Measurements from ENCODE around the gene FAM13B. TPM values are rescaled to one million over a fixed set of nuclear protein-coding genes. Genes with fewer than 3 reads are reported as not detected.

The FAM13B gene
- total RNA-seq, 1 donor from 2014 or later: 32.0 TPM

- H3K79me2 ChIP-seq (ENCODE audit: insufficient read depth, low read length): peaks cover 51% of the 10 kb centered on the region
- no peak overlapping the region for H3K27ac ChIP-seq (ENCODE audit: low read depth, low read length)
- H3K9me3 Mint-ChIP-seq (ENCODE audit: unreplicated experiment): peaks cover 3% of the 10 kb centered on the region
- DNase-seq (ENCODE audit: low read depth): no peak
- peaks cover 38% of the 10 kb centered on the region for H4K20me1 ChIP-seq (ENCODE audit: insufficient read depth, low read length)
- H3K27ac Mint-ChIP-seq (ENCODE audit: unreplicated experiment): peak overlapping the region; percentile 75
- peaks cover 8% of the 10 kb centered on the region for H3K4me1 ChIP-seq (ENCODE audit: insufficient read depth, low read length)
- peaks cover 19% of the 10 kb centered on the region for H3K4me1 Mint-ChIP-seq (ENCODE audit: low read depth, unreplicated experiment)
- no peak overlapping the region for H3K4me3 Mint-ChIP-seq (ENCODE audit: unreplicated experiment)
- no peak overlapping the region for H3K4me3 ChIP-seq (ENCODE audit: insufficient read depth, low read depth, low read length)
- H3K27me3 Mint-ChIP-seq (ENCODE audit: low read depth, unreplicated experiment): no peaks in the 10 kb centered on the region
- H3K36me3 ChIP-seq (ENCODE audit: insufficient read depth, low read length): no peaks in the 10 kb centered on the region
- H3K9me3 ChIP-seq (ENCODE audit: insufficient read depth, low read depth, low read length): no peaks in the 10 kb centered on the region
- H3K36me3 Mint-ChIP-seq (ENCODE audit: low read depth, unreplicated experiment): peaks cover 21% of the 10 kb centered on the region
- no peak overlapping the region for H3K4me2 ChIP-seq (ENCODE audit: low read length)
- TF ChIP-seq EZH2 (IDR thresholded peaks at IDR 0.05; ENCODE audit: insufficient read depth, low read length) (no peak), CTCF (IDR thresholded peaks at IDR 0.05; ENCODE audit: insufficient read depth, low read depth, low read length) (no peak)
- FAIRE-seq: no peak
- H2AFZ ChIP-seq (ENCODE audit: low read depth, low read length): no peak overlapping the region
- H3K9ac ChIP-seq (ENCODE audit: low read length): no peak overlapping the region
- no peaks in the 10 kb centered on the region for H3K27me3 ChIP-seq (ENCODE audit: insufficient read depth, low read length)
Observed at GRCh38 chr5:137995749-137996128, 37.1 kb downstream of the FAM13B start.

- Histone ChIP-seq H3K36me3 (ENCODE audit: insufficient read depth, low read length) (no peaks in the 10 kb centered on the region), H3K4me2 (ENCODE audit: low read length) (no peak overlapping the region), H3K79me2 (ENCODE audit: insufficient read depth, low read length) (peaks cover 51% of the 10 kb centered on the region), H3K9me3 (ENCODE audit: insufficient read depth, low read depth, low read length) (no peaks in the 10 kb centered on the region), H2AFZ (ENCODE audit: low read depth, low read length) (no peak overlapping the region), H4K20me1 (ENCODE audit: insufficient read depth, low read length) (peaks cover 38% of the 10 kb centered on the region), H3K4me1 (ENCODE audit: insufficient read depth, low read length) (peaks cover 8% of the 10 kb centered on the region), H3K27me3 (ENCODE audit: insufficient read depth, low read length) (no peaks in the 10 kb centered on the region), H3K9ac (ENCODE audit: low read length) (no peak overlapping the region), H3K4me3 (ENCODE audit: insufficient read depth, low read depth, low read length) (no peak overlapping the region), H3K27ac (ENCODE audit: low read depth, low read length) (no peak overlapping the region)
- FAIRE-seq (no peak), DNase-seq (ENCODE audit: low read depth) (peak; percentile 47)
- Mint-ChIP-seq H3K9me3 (ENCODE audit: unreplicated experiment) (peaks cover 3% of the 10 kb centered on the region), H3K4me3 (ENCODE audit: unreplicated experiment) (no peak overlapping the region), H3K4me1 (ENCODE audit: low read depth, unreplicated experiment) (peaks cover 19% of the 10 kb centered on the region), H3K27ac (ENCODE audit: unreplicated experiment) (peak overlapping the region; percentile 88), H3K27me3 (ENCODE audit: low read depth, unreplicated experiment) (no peaks in the 10 kb centered on the region), H3K36me3 (ENCODE audit: low read depth, unreplicated experiment) (peaks cover 21% of the 10 kb centered on the region)
- TF ChIP-seq CTCF (IDR thresholded peaks at IDR 0.05; ENCODE audit: insufficient read depth, low read depth, low read length) (no peak), EZH2 (IDR thresholded peaks at IDR 0.05; ENCODE audit: insufficient read depth, low read length) (no peak)
Observed at GRCh38 chr5:137995077-137995748, 37.7 kb downstream of the FAM13B start.

GRCh38 chr5:137994556-137994955, 38.3 kb downstream of the FAM13B start:
- FAIRE-seq (no peak), DNase-seq (ENCODE audit: low read depth) (no peak)
- Histone ChIP-seq H3K9me3 (ENCODE audit: insufficient read depth, low read depth, low read length) (no peaks in the 10 kb centered on the region), H3K27me3 (ENCODE audit: insufficient read depth, low read length) (no peaks in the 10 kb centered on the region), H3K27ac (ENCODE audit: low read depth, low read length) (no peak overlapping the region), H2AFZ (ENCODE audit: low read depth, low read length) (no peak overlapping the region), H3K4me3 (ENCODE audit: insufficient read depth, low read depth, low read length) (no peak overlapping the region), H3K36me3 (ENCODE audit: insufficient read depth, low read length) (no peaks in the 10 kb centered on the region), H4K20me1 (ENCODE audit: insufficient read depth, low read length) (peaks cover 39% of the 10 kb centered on the region), H3K4me1 (ENCODE audit: insufficient read depth, low read length) (peaks cover 4% of the 10 kb centered on the region), H3K79me2 (ENCODE audit: insufficient read depth, low read length) (peaks cover 51% of the 10 kb centered on the region), H3K9ac (ENCODE audit: low read length) (no peak overlapping the region), H3K4me2 (ENCODE audit: low read length) (no peak overlapping the region)
- Mint-ChIP-seq H3K27ac (ENCODE audit: unreplicated experiment) (no peak overlapping the region), H3K36me3 (ENCODE audit: low read depth, unreplicated experiment) (peaks cover 21% of the 10 kb centered on the region), H3K27me3 (ENCODE audit: low read depth, unreplicated experiment) (no peaks in the 10 kb centered on the region), H3K4me3 (ENCODE audit: unreplicated experiment) (no peak overlapping the region), H3K4me1 (ENCODE audit: low read depth, unreplicated experiment) (peaks cover 15% of the 10 kb centered on the region), H3K9me3 (ENCODE audit: unreplicated experiment) (peaks cover 3% of the 10 kb centered on the region)
- TF ChIP-seq CTCF (IDR thresholded peaks at IDR 0.05; ENCODE audit: insufficient read depth, low read depth, low read length): no peak
